ENCODE results near the gene PTGDS.

PTGDS gene

DNA sequence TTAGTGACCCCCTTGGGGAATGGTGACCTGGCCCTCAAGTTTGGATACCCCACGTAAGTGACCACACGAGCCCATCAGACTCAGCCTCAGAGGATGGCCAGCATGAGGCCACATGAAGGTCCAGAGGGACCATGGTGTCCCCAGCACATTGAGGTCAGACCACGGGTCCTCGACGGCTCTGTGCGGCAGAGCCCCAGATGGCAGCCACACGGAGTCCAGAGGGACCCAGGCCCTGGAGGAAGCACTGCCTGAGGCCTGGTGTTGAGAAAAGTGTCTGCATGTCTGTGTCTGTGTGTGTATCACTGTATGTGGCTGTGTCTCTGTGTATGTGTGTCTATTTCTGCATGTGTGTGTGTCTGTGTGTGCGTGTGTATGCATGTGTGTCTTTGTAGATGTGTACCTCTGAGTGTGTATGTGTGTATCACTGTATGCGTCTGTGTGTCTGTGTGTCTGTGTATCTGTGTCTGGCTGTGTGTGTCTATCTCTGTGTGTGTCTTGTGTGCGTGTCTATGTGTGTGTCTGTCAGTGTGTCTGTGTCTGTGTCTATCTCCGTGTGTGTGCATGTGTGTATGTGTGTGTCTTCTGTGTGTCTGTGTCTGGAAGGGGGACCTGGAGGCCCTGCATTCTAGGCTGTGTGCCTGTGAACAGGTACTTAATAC is 6.5 kb downstream of the PTGDS start (continued):
- no peak for TF ChIP-seq ZNF211 (tag by site-specific recombination; IDR thresholded peaks at IDR 0.05; ENCODE audit: low read depth)
- TF ChIP-seq ZNF777 (tag by site-specific recombination; IDR thresholded peaks at IDR 0.05; ENCODE audit: borderline replicate concordance): 0 out of 2 replicates have a peak, but pooled peaks have one; percentile 47
- no peak for TF ChIP-seq ELK4 (IDR thresholded peaks at IDR 0.05; ENCODE audit: borderline replicate concordance, low read depth, low read length)
- TF ChIP-seq ZNF148 (tag by site-specific recombination; IDR thresholded peaks at IDR 0.05; ENCODE audit: borderline replicate concordance): peak; percentile 74; the same call in 1 of the 2 replicates
- no peak for TF ChIP-seq ZNF175 (tag by site-specific recombination; IDR thresholded peaks at IDR 0.05)
- TF ChIP-seq GLIS1 (tag by site-specific recombination; IDR thresholded peaks at IDR 0.05): no peak
- TF ChIP-seq, protein P1, sequence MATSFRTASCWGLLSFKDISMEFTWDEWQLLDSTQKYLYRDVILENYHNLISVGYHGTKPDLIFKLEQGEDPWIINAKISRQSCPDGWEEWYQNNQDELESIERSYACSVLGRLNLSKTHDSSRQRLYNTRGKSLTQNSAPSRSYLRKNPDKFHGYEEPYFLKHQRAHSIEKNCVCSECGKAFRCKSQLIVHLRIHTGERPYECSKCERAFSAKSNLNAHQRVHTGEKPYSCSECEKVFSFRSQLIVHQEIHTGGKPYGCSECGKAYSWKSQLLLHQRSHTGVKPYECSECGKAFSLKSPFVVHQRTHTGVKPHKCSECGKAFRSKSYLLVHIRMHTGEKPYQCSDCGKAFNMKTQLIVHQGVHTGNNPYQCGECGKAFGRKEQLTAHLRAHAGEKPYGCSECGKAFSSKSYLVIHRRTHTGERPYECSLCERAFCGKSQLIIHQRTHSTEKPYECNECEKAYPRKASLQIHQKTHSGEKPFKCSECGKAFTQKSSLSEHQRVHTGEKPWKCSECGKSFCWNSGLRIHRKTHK (tag by site-specific recombination; IDR thresholded peaks at IDR 0.05): no peak
- no peak for TF ChIP-seq ZNF114 (tag by site-specific recombination; IDR thresholded peaks at IDR 0.05)
- TF ChIP-seq HOXD13 (CRISPR knock-in tag; IDR thresholded peaks at IDR 0.05; ENCODE audit: borderline replicate concordance): no peak
- no peak for TF ChIP-seq ZNF629 (tag by site-specific recombination; IDR thresholded peaks at IDR 0.05)
- TF ChIP-seq, protein P2, sequence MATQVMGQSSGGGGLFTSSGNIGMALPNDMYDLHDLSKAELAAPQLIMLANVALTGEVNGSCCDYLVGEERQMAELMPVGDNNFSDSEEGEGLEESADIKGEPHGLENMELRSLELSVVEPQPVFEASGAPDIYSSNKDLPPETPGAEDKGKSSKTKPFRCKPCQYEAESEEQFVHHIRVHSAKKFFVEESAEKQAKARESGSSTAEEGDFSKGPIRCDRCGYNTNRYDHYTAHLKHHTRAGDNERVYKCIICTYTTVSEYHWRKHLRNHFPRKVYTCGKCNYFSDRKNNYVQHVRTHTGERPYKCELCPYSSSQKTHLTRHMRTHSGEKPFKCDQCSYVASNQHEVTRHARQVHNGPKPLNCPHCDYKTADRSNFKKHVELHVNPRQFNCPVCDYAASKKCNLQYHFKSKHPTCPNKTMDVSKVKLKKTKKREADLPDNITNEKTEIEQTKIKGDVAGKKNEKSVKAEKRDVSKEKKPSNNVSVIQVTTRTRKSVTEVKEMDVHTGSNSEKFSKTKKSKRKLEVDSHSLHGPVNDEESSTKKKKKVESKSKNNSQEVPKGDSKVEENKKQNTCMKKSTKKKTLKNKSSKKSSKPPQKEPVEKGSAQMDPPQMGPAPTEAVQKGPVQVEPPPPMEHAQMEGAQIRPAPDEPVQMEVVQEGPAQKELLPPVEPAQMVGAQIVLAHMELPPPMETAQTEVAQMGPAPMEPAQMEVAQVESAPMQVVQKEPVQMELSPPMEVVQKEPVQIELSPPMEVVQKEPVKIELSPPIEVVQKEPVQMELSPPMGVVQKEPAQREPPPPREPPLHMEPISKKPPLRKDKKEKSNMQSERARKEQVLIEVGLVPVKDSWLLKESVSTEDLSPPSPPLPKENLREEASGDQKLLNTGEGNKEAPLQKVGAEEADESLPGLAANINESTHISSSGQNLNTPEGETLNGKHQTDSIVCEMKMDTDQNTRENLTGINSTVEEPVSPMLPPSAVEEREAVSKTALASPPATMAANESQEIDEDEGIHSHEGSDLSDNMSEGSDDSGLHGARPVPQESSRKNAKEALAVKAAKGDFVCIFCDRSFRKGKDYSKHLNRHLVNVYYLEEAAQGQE (tag by site-specific recombination; IDR thresholded peaks at IDR 0.05): no peak
- peak; percentile 90; the same call in 1 of the 2 replicates for TF ChIP-seq ZNF311 (tag by site-specific recombination; IDR thresholded peaks at IDR 0.05; ENCODE audit: borderline replicate concordance)
- TF ChIP-seq ZNF843 (tag by site-specific recombination; IDR thresholded peaks at IDR 0.05): no peak
- TF ChIP-seq ZNF837 (tag by site-specific recombination; IDR thresholded peaks at IDR 0.05): no peak
- TF ChIP-seq ZNF585B (tag by site-specific recombination; IDR thresholded peaks at IDR 0.05): no peak
- no peak for TF ChIP-seq ZBTB8A (tag by site-specific recombination; IDR thresholded peaks at IDR 0.05)
- TF ChIP-seq ZNF768 (tag by site-specific recombination; IDR thresholded peaks at IDR 0.05): no peak
- no peak for TF ChIP-seq PRDM4 (tag by site-specific recombination; IDR thresholded peaks at IDR 0.05)
- TF ChIP-seq ZNF785 (tag by site-specific recombination; IDR thresholded peaks at IDR 0.05): 0 out of 2 replicates have a peak, but pooled peaks have one; percentile 36
- no peak for TF ChIP-seq ZEB2 (tag by site-specific recombination; IDR thresholded peaks at IDR 0.05)
- TF ChIP-seq ZNF341 (tag by site-specific recombination; IDR thresholded peaks at IDR 0.05; ENCODE audit: low read depth): no peak
- 0 out of 2 replicates have a peak, but pooled peaks have one; percentile 54 for TF ChIP-seq ZNF473 (tag by site-specific recombination; IDR thresholded peaks at IDR 0.05)
- TF ChIP-seq ZNF324 (tag by site-specific recombination; IDR thresholded peaks at IDR 0.05): no peak
- TF ChIP-seq ZNF501 (tag by site-specific recombination; IDR thresholded peaks at IDR 0.05): no peak
- TF ChIP-seq SP3 (tag by site-specific recombination; IDR thresholded peaks at IDR 0.05): no peak
- TF ChIP-seq ZSCAN4 (tag by site-specific recombination; IDR thresholded peaks at IDR 0.05): peak; percentile 96

All from HEK293 (cell line).